A549 (cell line): ENCODE results near the gene FHIP2A. TPM values are rescaled to one million over a fixed set of nuclear protein-coding genes. Genes with fewer than 3 reads are reported as not detected.

Source experiments
- ATAC-seq, 2 experiments: fragments of 200-7000 bp in 1 of 2; fragments of >200 bp in 1 of 2; cut with Nextera tagmentation in 1 of 2; cut with Tn5 transposase in 1 of 2; 3 replicates each; pipeline versions ENCODE4 v1.8.0 to v1.9.1; 2018 to 2020; ENCODE audit warnings: mild to moderate bottlenecking in 1 of 2, moderate library complexity in 1 of 2
- CTCF ChIA-PET: fragments of 300-600 bp; sonication (Branson Sonifier 250); formaldehyde crosslinking; extraction: SDS; loops from one replicate; lab custom pipeline; 2021; ENCODE audit warnings: antibody characterized with exemption, inconsistent platforms; lab: Yijun Ruan, JAX
- POLR2A ChIA-PET: fragments of 350-600 bp; formaldehyde crosslinking; extraction: SDS; loops from one replicate; lab custom pipeline; 2021; ENCODE audit warnings: antibody characterized with exemption, inconsistent platforms; lab: Yijun Ruan, JAX
- DNase-seq, 2 experiments: peaks; one replicate each; pipeline versions ENCODE4 v3.0.0 to v3.0.0-alpha.2; 2011 to 2016; ENCODE audit warnings: low read depth in 1 of 2, low spot score in 1 of 2
- FAIRE-seq: peaks from 2 replicates; lab custom pipeline; 2011; peaks lifted over from hg19 to GRCh38; lab: Jason Lieb, UNC
- H3K27ac ChIP-seq, 2 experiments: fragments of >200 bp; sonication (Bioruptor Twin); formaldehyde crosslinking; 3 replicates each; pipeline ENCODE4 v1.5.1; 2016 to 2017
- H3K4me1 ChIP-seq: fragments of >200 bp; sonication (Bioruptor Twin); formaldehyde crosslinking; 3 replicates; pipeline ENCODE4 v1.6.1; 2016
- H3K4me2 ChIP-seq: fragments of >200 bp; sonication (Bioruptor Twin); formaldehyde crosslinking; 3 replicates; pipeline ENCODE4 v1.6.1; 2016
- H3K4me3 ChIP-seq: fragments of >200 bp; sonication (Bioruptor Twin); formaldehyde crosslinking; 3 replicates; pipeline ENCODE4 v1.5.1; 2016
- H3K9me3 ChIP-seq: fragments of >200 bp; sonication (Bioruptor Twin); formaldehyde crosslinking; 3 replicates; pipeline ENCODE4 v1.6.1; 2016
- ATOH8 ChIP-seq: fragments of 250-450 bp; sonication (Bioruptor Pico); IDR thresholded peaks from 2 replicates; pipeline ENCODE4 v1.5.0; 2020; ENCODE audit warnings: low read depth, mild to moderate bottlenecking, moderate library complexity
- BCL3 ChIP-seq: fragments of >200 bp; sonication (Bioruptor Twin); formaldehyde crosslinking; IDR thresholded peaks from 3 replicates; pipeline ENCODE4 v1.6.1; 2016
- BHLHE40 ChIP-seq: IDR thresholded peaks from 2 replicates; pipeline ENCODE4 v1.6.1; 2012; ENCODE audit warnings: low read depth, low read length, inconsistent platforms
- CBX2 ChIP-seq: fragments of 200-600 bp; sonication (generic); IDR thresholded peaks from 2 replicates; pipeline ENCODE4 v1.6.1; 2016; ENCODE audit warnings: low read depth, mild to moderate bottlenecking, borderline replicate concordance
- EHF ChIP-seq: fragments of 250-450 bp; sonication (Bioruptor Pico); IDR thresholded peaks from 2 replicates; pipeline ENCODE4 v1.5.0; 2020; ENCODE audit warnings: mild to moderate bottlenecking
- FOSL2 ChIP-seq, 2 experiments: fragments of 450-650 bp in 1 of 2; fragments of >200 bp in 1 of 2; sonication (Bioruptor Twin) in 1 of 2; formaldehyde crosslinking; IDR thresholded peaks; 2 replicates each; pipeline versions ENCODE4 v1.5.0 to v1.6.1; 2016 to 2020; ENCODE audit warnings: mild to moderate bottlenecking in 1 of 2, moderate library complexity in 1 of 2
- FOXS1 ChIP-seq: fragments of 250-450 bp; sonication (Bioruptor Pico); IDR thresholded peaks from 2 replicates; pipeline ENCODE4 v1.5.0; 2020; ENCODE audit warnings: mild to moderate bottlenecking, moderate library complexity
- GATA3 ChIP-seq: IDR thresholded peaks from 2 replicates; pipeline ENCODE4 v1.6.1; 2012; ENCODE audit warnings: borderline replicate concordance
- HMGXB4 ChIP-seq: fragments of 250-450 bp; sonication (Bioruptor Pico); IDR thresholded peaks from 2 replicates; pipeline ENCODE4 v1.5.0; 2021; ENCODE audit warnings: mild to moderate bottlenecking, moderate library complexity, borderline replicate concordance
- JUN ChIP-seq, 2 experiments: fragments of >200 bp; sonication (Bioruptor Twin); formaldehyde crosslinking; IDR thresholded peaks; 2 replicates in 1 of 2; 3 replicates in 1 of 2; pipeline ENCODE4 v1.6.1; 2016 to 2017
- JUNB ChIP-seq: fragments of >200 bp; sonication (Bioruptor Twin); formaldehyde crosslinking; IDR thresholded peaks from 2 replicates; pipeline ENCODE4 v1.6.1; 2016
- KDM1A ChIP-seq: fragments of 200-600 bp; sonication (generic); IDR thresholded peaks from 2 replicates; pipeline ENCODE4 v1.6.1; 2016; ENCODE audit warnings: low read depth, mild to moderate bottlenecking
- MAX ChIP-seq: IDR thresholded peaks from 2 replicates; pipeline ENCODE4 v1.6.1; 2012
- PHF8 ChIP-seq: fragments of 200-600 bp; sonication (generic); IDR thresholded peaks from 2 replicates; pipeline ENCODE4 v1.6.1; 2016; ENCODE audit warnings: low read depth, mild to moderate bottlenecking, antibody characterized with exemption, moderate library complexity, borderline replicate concordance
- RAD21 ChIP-seq, 2 experiments: fragments of >200 bp in 1 of 2; sonication (Bioruptor Twin) in 1 of 2; formaldehyde crosslinking in 1 of 2; IDR thresholded peaks in 1 of 2; conservative IDR thresholded peaks in 1 of 2; 2 replicates in 1 of 2; 3 replicates in 1 of 2; pipeline ENCODE4 v1.6.1; 2012 to 2018; ENCODE audit warnings: inconsistent platforms in 1 of 2
- RARB ChIP-seq: fragments of 250-450 bp; sonication (Bioruptor Pico); IDR thresholded peaks from 2 replicates; pipeline ENCODE4 v1.8.0; 2021; ENCODE audit warnings: mild to moderate bottlenecking, moderate library complexity
- RCOR1 ChIP-seq: fragments of 150-350 bp; IDR thresholded peaks from 2 replicates; pipeline ENCODE4 v1.6.1; 2014; ENCODE audit warnings: antibody characterized with exemption, low read length, low read depth
- RNF2 ChIP-seq: fragments of 200-600 bp; sonication (generic); IDR thresholded peaks from 2 replicates; pipeline ENCODE4 v1.6.1; 2016; ENCODE audit warnings: low read depth, mild to moderate bottlenecking, antibody characterized with exemption, moderate library complexity, borderline replicate concordance
- TP53 ChIP-seq: fragments of 250-450 bp; sonication (Bioruptor Pico); IDR thresholded peaks from 2 replicates; pipeline ENCODE4 v1.5.0; 2021; ENCODE audit warnings: mild to moderate bottlenecking, moderate library complexity
- WGBS: methylation state at CpG from one replicate; pipeline ENCODE4 v1.1.6; 2017; ENCODE audit errors: missing lambda C conversion rate; 5-methylcytosine and 5-hydroxymethylcytosine counted together
- polyA plus RNA-seq, 4 experiments: library from polyadenylated mRNA; depleted of rRNA in 3 of 4; stranded (reverse); fragments of >200 nt; fragmentation: RNase III in 1 of 4; extraction: RNeasy Plus Mini Kit Qiagen cat#74134 plus additional on column Dnase treatment in 1 of 4; gene quantifications; 2 replicates in 3 of 4; 3 replicates in 1 of 4; pipeline ENCODE4 v1.2.3, GENCODE V29; 2011 to 2017

Gene FHIP2A
- polyA plus RNA-seq, 2 of the 4 experiments (the other 2 are of a cell fraction) = 8.9 to 18.4 TPM

- Histone ChIP-seq H3K4me3 (no peak overlapping the region), H3K4me1 (peaks cover 42% of the 10 kb centered on the region), H3K9me3 (no peaks in the 10 kb centered on the region), H3K4me2 (no peak overlapping the region), H3K27ac (no peak overlapping the region)
- no peak for DNase-seq
- TF ChIP-seq ATOH8 (CRISPR knock-in tag) = 0 out of 2 replicates have a peak, but pooled peaks have one; percentile 31
- no peak for TF ChIP-seq EHF (CRISPR knock-in tag)
- WGBS = 76% methylated on average over 4 of the region's 4 CpGs
- ATAC-seq = no peak
- FAIRE-seq = no peak
- CTCF ChIA-PET = interaction anchor here (0.6 to 3.1 kb wide), 3 partner anchors 8 to 43 kb away, joined by 3 to 24 read pairs (median 4); partner anchors contain the start of gene FHIP2A
- POLR2A ChIA-PET = no interaction called here
These were observed 7.8 kb downstream of the FHIP2A start for GRCh38 chr10:114829160-114829909.

GRCh38 chr10:114831186-114831867, 9.7 kb downstream of the FHIP2A start:
- no peak overlapping the region for H3K4me2 ChIP-seq
- no peak overlapping the region for H3K4me3 ChIP-seq
- ATAC-seq (no peak), DNase-seq (no peak), FAIRE-seq (no peak)
- H3K4me1 ChIP-seq = peaks cover 22% of the 10 kb centered on the region
- 82% methylated on average over 6 of the region's 6 CpGs for WGBS
- ChIA-PET CTCF (interaction anchor here (1.2 to 3.1 kb wide), 3 partner anchors 10 to 68 kb away, joined by 3 to 24 read pairs (median 4); partner anchors contain the start of gene FHIP2A), POLR2A (no interaction called here)
- TF ChIP-seq GATA3 (no peak), PHF8 (no peak), JUN (IDR thresholded peaks at IDR 0.05) (no peak), FOXS1 (CRISPR knock-in tag) (no peak), BCL3 (no peak), MAX (no peak), FOSL2 (IDR thresholded peaks at IDR 0.05) (no peak), FOSL2 (CRISPR knock-in tag; IDR thresholded peaks at IDR 0.05) (no peak), RARB (CRISPR knock-in tag) (no peak), KDM1A (no peak), RCOR1 (no peak), CBX2 (no peak), RAD21 (conservative IDR thresholded peaks at IDR 0.05 in 1 of 2, IDR thresholded peaks at IDR 0.05 in 1 of 2) (no peak), HMGXB4 (CRISPR knock-in tag) (no peak), RNF2 (no peak)
- H3K27ac ChIP-seq = no peak overlapping the region
- no peaks in the 10 kb centered on the region for H3K9me3 ChIP-seq

GRCh38 chr10:114837690-114838089, 16.1 kb downstream of the FHIP2A start:
- 94% methylated on average over 3 of the region's 3 CpGs for WGBS
- TF ChIP-seq JUNB (no peak), BHLHE40 (no peak), TP53 (CRISPR knock-in tag) (no peak)
- CTCF ChIA-PET = no interaction called here
- DNase-seq = no peak
- no peaks in the 10 kb centered on the region for H3K4me1 ChIP-seq
- POLR2A ChIA-PET = no interaction called here
- H3K4me2 ChIP-seq = no peak overlapping the region
- no peaks in the 10 kb centered on the region for H3K9me3 ChIP-seq
- no peak overlapping the region for H3K27ac ChIP-seq
- no peak overlapping the region for H3K4me3 ChIP-seq
- FAIRE-seq = no peak
- no peak for ATAC-seq
